GM13976 (cell line): Measurements from ENCODE around the gene RAB40B.

Experiments
- DNase-seq: peaks from one replicate; pipeline ENCODE4 v3.0.0; 2012; ENCODE audit warnings: low spot score
- CTCF ChIP-seq: IDR thresholded peaks from 2 replicates; pipeline ENCODE4 v1.5.1; 2012; ENCODE audit warnings: borderline replicate concordance, mild to moderate bottlenecking; ENCODE audit not compliant: insufficient read depth; ENCODE audit errors: extremely low read depth, missing control alignments, control extremely low read depth
- in situ Hi-C: fragments of 300-500 bp; cut with MboI; formaldehyde crosslinking; loops from one replicate; pipeline ENCODE4 v1.12.0; 2022; ENCODE audit warnings: low sequenced_read_pairs, mixed read lengths, inconsistent platforms; ENCODE audit not compliant: unreplicated experiment

The RAB40B gene

GRCh38 chr17:82696259-82696658 lies 2.2 kb downstream of the RAB40B start:
- no peak for TF ChIP-seq CTCF

GRCh38 chr17:82694647-82695046 lies 3.9 kb downstream of the RAB40B start:
- no peak for DNase-seq
- in situ Hi-C loops: no loop called here
- no peak for TF ChIP-seq CTCF

More at GRCh38 chr17:82696259-82696658, 2.2 kb downstream of the RAB40B start:
- in situ Hi-C loops: no loop called here
- no peak for DNase-seq

DNA sequence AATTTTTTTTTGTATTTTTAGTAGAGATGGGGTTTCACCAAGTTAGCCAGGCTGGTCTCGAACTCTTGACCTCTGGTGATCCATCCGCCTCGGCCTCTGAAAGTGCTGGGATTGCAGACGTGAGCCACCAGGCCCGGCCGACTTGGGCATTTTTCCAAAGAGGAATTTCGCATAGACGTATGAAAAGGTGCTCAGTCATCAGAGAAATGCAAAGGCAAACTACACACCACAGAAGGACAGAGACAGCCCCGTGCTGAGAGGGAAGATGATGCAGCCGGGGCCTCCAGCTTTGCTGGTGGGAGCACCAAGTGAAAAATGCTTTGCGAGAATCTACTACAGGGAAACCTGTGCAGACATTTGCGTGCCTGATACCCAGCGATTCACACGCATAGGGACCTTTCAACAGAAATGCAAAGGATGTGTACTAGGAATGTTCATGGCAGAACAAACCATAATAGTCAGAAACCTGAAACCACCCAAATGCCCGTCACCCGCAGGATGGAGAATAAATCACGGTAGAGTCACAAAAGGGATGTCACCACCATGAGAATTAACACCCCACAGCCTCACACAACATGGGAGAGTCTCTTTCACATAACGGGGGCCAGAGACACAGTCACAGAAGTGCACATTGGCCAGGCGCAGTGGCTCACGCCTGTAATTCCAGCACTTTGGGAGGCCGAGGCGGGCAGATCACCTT lies 5.2 kb downstream of the RAB40B start:
- no peak for TF ChIP-seq CTCF
- in situ Hi-C loops: no loop called here
- DNase-seq: no peak

DNA sequence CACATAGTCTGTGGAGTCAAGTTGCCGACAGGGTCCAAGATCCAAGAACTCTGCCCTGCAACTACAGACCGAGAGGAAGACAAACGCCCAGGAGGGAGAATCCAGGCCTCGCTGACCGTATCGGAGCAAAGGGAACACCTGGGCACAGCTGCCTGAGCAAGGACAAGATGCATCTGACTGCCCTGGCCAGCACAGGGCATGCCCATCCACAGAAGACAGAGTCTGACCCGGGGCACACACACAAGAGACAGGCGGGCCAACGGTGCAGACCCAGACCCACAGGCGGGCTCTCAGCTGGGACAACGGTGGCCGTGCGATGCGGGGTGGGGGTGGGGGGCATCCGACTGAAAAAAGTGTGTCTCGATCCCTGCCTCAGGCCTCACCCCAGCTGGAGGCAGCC lies 6.2 kb downstream of the RAB40B start:
- DNase-seq: no peak
- TF ChIP-seq CTCF: no peak
- in situ Hi-C loops: no loop called here

DNA sequence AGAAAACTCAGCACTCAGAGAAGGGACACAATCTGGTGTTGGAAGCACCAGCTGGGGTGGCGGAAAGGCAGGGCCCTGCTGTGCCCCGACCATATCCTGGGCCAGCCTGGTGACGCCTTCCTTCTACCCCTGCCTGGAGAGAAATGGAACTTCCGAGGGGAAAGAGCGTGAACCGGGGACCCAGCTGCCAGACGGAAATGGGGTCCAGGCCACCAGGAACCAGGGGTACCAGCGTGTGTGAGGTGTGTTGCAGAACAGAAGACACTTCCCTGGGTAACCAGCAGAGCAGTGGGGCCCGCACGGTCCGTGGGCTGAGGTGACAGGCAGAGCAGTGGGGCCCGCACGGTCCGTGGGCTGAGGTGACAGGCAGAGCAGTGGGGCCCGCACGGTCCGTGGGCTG lies 6.8 kb downstream of the RAB40B start:
- TF ChIP-seq CTCF: no peak

GRCh38 chr17:82690786-82691489 lies 7.6 kb downstream of the RAB40B start:
- in situ Hi-C loops: no loop called here
- TF ChIP-seq CTCF: no peak
- DNase-seq: no peak

More for the DNA sequence above, 6.8 kb downstream of the RAB40B start:
- DNase-seq: no peak
- in situ Hi-C loops: no loop called here
